SK-N-MC (cell line): Measurements from ENCODE around the gene PTPRN2.

ENCODE experiments used
- EZH2 ChIP-seq: fragments of 200-600 bp; sonication (generic); IDR thresholded peaks from one replicate; pipeline ENCODE4 v1.6.1; 2017; ENCODE audit warnings: antibody characterized with exemption
- FOXP2 ChIP-seq: optimal IDR thresholded peaks from 2 replicates; pipeline ENCODE3; 2011; ENCODE audit warnings: mild to moderate bottlenecking, moderate library complexity; ENCODE audit not compliant: insufficient read depth; ENCODE audit errors: extremely low read length, control extremely low read depth
- POLR2AphosphoS5 ChIP-seq: IDR thresholded peaks from 2 replicates; pipeline ENCODE4 v1.6.1; 2012; ENCODE audit warnings: mild to moderate bottlenecking, low read depth, low read length, borderline replicate concordance

DNA sequence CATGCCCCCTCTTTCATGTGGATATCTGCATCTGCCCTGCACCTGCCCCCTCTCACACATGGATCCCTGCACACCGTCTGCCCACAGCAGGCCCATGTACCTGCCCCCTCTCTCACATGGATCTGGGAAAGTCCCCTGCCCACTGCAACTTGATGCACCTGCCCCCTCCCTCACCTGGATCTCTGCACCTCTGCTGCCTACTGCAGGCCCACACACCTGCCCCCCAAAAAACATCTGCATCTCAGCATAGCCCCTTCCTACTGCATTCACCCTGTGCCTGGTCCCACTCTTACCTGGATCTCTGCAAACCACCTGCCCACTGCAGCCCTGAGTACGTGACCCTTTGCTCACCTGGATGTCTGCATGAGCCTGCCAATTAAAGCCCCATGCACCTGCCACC lies 479.8 kb downstream of the PTPRN2 start:
- no peak for TF ChIP-seq EZH2
- no peak for TF ChIP-seq POLR2AphosphoS5
- no peak for TF ChIP-seq FOXP2
